ENCODE measurements around the gene ACTL6B.

DNA sequence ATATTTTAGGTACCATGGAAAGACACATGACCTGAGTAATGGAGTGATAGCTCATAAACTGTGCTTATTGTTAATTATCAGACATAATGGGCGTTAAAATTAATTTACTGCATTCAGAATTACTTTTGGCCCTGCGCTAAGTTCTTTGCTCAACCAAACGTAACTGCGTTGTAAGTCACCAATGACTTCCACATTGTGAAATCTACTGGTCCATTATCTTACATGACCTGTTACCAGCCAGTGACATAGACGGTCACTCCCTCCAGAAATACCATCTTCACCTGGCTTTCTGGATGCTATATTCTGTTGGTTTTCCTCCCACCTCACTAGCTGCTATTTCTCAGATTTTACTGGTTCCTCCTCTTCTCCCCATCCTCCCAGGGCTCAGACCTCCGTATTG is 42.8 kb upstream of the ACTL6B start:
- TF ChIP-seq, protein P1, sequence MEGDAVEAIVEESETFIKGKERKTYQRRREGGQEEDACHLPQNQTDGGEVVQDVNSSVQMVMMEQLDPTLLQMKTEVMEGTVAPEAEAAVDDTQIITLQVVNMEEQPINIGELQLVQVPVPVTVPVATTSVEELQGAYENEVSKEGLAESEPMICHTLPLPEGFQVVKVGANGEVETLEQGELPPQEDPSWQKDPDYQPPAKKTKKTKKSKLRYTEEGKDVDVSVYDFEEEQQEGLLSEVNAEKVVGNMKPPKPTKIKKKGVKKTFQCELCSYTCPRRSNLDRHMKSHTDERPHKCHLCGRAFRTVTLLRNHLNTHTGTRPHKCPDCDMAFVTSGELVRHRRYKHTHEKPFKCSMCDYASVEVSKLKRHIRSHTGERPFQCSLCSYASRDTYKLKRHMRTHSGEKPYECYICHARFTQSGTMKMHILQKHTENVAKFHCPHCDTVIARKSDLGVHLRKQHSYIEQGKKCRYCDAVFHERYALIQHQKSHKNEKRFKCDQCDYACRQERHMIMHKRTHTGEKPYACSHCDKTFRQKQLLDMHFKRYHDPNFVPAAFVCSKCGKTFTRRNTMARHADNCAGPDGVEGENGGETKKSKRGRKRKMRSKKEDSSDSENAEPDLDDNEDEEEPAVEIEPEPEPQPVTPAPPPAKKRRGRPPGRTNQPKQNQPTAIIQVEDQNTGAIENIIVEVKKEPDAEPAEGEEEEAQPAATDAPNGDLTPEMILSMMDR (IDR thresholded peaks at IDR 0.05) = no peak
- TF ChIP-seq POLR2A (IDR thresholded peaks at IDR 0.05) = no peak
